Measurements from ENCODE around the gene FAHD2B. TPM values are rescaled to one million over a fixed set of nuclear protein-coding genes. Genes with fewer than 3 reads are reported as not detected.
A peak's percentile ranks its signal among the peaks of the same experiment; 100 is the strongest.
"Not testable (repeated sequence)": the region's sequence is repeated elsewhere in the genome, so short reads cannot be mapped to it uniquely, and the experiment has no call there.

FAHD2B gene
- 19.3 TPM for total RNA-seq
- long read RNA-seq, transcript FAHD2B-201 (8 exons, 1,305 nt): minor isoform, 8 of 30 reads
- long read RNA-seq, transcript FAHD2B-202 (9 exons, 1,388 nt): major isoform, 17 of 30 reads
- long read RNA-seq, partial matches to known transcripts: 1 of 30 reads
- long read RNA-seq, other reads (novel, unspliced or antisense): 4 of 30 reads

DNA sequence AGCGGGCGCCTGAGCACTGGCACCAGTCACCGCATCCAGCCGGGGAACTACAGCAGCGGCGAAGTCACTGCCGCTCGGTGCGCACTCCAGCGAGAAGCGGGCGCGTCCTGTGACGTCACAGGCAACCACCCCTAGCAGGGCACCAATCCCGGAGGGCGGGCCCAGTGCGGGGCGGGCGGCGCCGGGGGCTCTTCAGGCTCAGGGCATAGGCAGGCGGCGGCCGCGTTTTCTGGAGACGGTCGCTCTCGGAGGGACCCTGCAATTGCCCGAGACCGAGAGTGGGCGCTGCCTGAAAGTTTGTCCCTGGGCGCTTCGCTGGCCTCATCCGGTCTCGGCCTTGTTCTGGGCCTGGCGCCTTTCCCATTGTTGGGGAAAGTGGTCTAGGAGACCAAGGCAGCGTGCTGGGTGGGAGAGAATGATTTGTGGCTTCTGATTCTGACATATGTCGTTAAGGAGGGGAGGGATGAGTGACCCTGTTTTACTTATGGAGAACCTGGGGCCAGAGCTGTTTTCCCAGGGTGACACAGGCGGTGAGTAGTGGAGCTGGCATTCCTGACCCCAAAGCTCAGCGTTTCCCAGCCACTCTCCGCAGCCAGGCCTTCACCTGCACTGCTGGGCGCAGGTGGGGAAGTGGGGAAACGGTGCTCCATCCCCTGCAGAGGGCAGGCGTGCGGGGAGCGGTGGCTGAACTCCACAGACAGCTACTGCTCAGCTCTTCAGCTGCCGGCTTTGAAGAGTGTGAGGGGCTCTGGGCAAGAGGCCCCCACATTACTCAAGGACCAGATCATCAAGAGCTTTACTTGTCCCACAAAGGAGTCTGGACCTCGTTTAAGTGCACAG is at the start of gene FAHD2B:
Gene FAHD2B (minus strand): TSS at position 111 of the 840 bp plus-strand sequence. CDS start 3,176 bp downstream, outside the sequence.
- intact Hi-C loops (cut with DNase I): not testable (repeated sequence)
- peak; percentile 89 for DNase-seq (ENCODE audit: low spot score)

DNA sequence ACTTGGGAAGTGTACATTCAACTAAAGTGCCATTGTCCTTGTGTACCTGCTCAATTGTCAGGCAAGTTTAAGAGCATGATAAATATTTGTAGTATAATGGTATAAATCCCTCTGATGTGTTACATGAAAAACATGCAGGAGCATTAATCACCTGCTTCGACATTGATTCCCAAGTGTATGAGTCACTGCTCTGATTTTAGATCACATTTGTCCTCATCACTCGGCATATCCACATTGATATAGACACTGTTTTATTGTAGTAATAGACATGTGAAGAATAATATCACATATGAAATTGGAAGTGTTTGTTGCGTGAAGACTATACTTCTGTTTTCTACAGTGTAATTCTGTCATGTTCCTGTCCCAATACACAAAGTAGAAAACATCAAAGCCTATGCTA is 49.3 kb upstream of the FAHD2B start:
- DNase-seq (ENCODE audit: low spot score); intact Hi-C loops (cut with DNase I): not testable (repeated sequence)

GRCh38 chr2:97129090-97129489 is 34.4 kb upstream of the FAHD2B start:
- intact Hi-C loops (cut with DNase I); DNase-seq (ENCODE audit: low spot score): not testable (repeated sequence)

DNA sequence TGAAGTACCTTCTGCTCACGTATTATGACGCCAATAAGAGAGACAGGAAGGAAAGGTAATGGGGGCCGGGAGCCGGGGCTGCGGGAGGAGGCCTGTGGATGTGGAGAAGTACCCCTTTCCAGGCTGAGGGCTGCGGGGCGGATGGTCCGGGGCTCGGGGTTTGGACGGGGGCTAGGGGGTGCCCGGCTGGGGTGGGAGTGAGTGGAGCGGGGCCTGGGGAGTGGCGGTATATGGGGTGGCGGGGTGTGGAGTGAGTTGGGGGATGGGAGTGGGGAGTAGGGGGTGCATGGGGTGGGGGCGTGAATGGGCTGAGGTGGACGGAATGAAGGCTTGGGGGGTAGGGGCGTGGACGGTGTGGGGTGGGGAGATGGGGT is 19.2 kb upstream of the FAHD2B start:
- intact Hi-C loops (cut with DNase I); DNase-seq (ENCODE audit: low spot score): not testable (repeated sequence)

DNA sequence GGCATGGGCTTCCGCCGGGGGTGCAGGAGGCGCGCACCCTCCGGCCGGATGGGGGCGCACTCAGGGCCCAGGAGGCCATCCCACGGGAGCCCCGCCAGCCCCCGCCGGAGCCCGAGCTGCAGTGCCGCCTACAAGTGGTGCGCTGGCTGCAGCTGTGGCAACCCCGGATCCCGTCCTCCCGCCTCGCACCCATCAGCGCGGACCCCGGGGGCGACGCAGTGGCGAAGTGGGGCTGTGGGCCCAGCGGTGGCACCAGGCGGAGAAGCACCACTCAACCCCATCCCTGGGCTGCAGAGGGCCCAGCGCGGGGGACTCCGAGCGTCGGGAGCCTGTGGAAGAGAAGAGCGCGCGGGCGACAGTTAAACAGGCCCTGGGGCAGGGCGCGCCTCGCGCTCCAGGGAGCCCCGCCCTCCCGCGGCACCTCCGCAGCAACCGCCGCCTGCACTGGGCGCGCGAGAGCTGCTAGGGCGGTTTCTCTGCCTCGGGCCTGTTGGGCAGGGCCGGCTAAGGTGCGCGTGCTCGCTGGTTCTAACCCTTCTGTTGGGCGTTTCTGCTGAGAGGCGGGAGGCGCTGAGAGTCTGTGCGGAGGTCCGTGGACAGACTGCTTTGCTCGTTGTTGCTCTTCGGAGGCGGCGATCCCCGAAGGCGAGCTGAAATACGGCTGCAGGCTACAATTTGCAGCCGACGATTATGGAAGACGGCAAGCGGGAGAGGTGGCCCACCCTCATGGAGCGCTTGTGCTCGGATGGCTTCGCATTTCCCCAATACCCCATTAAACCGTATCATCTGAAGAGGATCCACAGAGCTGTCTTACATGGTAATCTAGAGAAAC is 18.6 kb upstream of the FAHD2B start, which contains the start of gene ANKRD36:
Gene ANKRD36 (plus strand): TSS at position 104 of the 832 bp plus-strand sequence. CDS start 587 bp downstream, at position 691.
- intact Hi-C loops (cut with DNase I): not testable (repeated sequence)

DNA sequence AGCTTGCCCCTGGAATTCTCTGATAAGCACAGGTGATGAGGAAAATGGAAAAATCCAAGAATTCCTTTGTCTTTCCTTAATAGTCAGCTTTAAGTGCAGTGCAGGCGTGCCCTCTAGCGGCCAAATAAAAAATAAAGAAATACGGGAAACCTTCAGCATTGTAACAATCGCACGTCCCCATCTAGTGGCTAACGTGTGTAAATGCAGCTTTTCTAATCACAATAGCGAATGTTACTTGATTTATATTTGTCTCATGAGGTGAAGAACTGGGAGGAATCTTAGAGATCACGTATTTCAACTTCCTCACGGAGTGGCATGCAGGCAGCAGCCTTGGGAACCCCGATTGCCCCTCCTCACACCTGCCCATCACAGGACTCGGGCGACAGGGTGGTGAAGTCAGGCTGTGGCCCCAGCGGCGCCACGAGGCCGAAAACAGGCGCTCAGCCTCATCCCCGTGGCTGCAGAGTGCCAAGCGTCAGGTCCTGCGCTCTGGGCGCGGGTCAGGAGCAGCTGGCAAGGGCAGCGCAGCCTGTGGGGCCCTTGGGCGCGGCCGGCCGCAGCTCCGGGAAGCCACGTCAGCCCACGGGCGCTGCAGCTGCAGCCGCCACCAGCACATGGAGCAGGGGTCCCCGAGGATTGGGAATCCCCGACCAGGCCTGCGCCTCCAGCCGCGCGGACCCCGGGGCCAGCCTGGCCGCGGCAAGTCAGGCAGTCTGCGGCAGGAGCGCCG is 17.8 kb upstream of the FAHD2B start:
- intact Hi-C loops (cut with DNase I); DNase-seq (ENCODE audit: low spot score): not testable (repeated sequence)

More for the DNA sequence above, 18.6 kb upstream of the FAHD2B start, which contains the start of gene ANKRD36:
- peak; percentile 89 for DNase-seq (ENCODE audit: low spot score)

GRCh38 chr2:97111246-97111645 is 16.6 kb upstream of the FAHD2B start:
- DNase-seq (ENCODE audit: low spot score); intact Hi-C loops (cut with DNase I): not testable (repeated sequence)

- intact Hi-C loops (cut with DNase I); DNase-seq (ENCODE audit: low spot score): not testable (repeated sequence)
These were observed 12.2 kb upstream of the FAHD2B start for GRCh38 chr2:97106878-97107277.

GRCh38 chr2:97098786-97099372 is 4.2 kb upstream of the FAHD2B start:
- DNase-seq (ENCODE audit: low spot score); intact Hi-C loops (cut with DNase I): not testable (repeated sequence)

DNA sequence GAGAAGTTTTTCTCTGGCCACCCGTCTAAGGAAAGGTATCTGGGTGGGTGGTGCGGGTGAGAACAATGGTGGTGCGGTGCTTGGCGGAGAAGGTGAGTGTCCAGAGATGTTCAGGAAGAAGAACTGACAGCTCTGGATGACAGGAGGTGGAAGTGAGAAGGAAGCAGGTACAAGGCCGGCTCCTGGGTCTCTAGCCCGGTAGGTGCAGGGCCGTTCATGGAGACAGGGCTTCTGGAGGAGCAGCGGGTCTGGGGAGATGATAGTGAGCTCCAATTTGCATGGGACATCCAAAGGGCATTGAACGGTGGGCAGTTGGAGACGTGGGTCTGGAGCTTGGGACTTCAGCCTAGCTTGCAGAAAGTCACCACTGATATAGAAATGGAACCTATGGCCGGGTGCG is 979 bp upstream of the FAHD2B start:
- intact Hi-C loops (cut with DNase I): no loop called here
- no peak for DNase-seq (ENCODE audit: low spot score)

GRCh38 chr2:97093983-97094771 is 505 bp downstream of the FAHD2B start:
- intact Hi-C loops (cut with DNase I); DNase-seq (ENCODE audit: low spot score): not testable (repeated sequence)

GRCh38 chr2:97092946-97093345 is 1.7 kb downstream of the FAHD2B start:
- intact Hi-C loops (cut with DNase I); DNase-seq (ENCODE audit: low spot score): not testable (repeated sequence)

DNA sequence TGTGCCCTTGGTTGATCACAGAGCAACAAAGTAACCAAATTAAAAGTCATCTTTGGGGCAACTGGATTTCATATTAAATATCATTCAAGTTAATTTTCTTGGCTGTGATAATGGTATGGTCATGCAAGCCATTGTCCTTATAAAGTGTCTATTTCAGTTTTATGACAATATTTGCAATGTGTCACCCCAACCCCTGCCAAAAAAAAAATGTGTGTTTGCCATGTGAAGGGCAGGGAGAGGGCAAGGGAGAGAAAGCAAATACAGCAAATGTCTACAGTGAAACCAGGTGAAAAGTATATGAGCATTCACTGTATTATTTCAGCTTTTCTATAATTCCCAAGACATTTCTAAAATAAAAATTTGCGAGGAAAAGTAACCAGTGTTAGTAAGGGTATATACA is 6.0 kb downstream of the FAHD2B start:
- DNase-seq (ENCODE audit: low spot score); intact Hi-C loops (cut with DNase I): not testable (repeated sequence)

DNA sequence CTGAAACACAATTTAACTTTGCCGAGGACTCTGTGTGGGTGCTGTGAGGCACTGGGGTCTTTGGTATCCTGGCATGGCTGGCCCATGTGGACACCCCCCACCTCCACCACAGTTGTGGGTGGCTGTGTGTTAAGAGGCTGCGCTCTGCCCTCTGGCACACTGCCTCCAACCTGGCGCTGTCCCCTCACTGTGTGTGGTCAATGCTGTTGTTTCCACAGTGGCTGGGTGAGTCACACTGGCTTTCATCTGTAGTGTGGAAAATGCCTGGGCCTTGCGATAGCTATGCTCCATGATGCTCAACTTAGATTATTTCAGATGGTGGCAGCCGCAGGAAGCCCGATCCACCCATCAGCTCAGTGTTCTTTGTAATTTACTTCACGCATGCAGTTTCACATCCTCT is 9.6 kb downstream of the FAHD2B start:
- intact Hi-C loops (cut with DNase I); DNase-seq (ENCODE audit: low spot score): not testable (repeated sequence)

GRCh38 chr2:97083516-97083915 is 11.2 kb downstream of the FAHD2B start:
- intact Hi-C loops (cut with DNase I): not testable (repeated sequence)

DNA sequence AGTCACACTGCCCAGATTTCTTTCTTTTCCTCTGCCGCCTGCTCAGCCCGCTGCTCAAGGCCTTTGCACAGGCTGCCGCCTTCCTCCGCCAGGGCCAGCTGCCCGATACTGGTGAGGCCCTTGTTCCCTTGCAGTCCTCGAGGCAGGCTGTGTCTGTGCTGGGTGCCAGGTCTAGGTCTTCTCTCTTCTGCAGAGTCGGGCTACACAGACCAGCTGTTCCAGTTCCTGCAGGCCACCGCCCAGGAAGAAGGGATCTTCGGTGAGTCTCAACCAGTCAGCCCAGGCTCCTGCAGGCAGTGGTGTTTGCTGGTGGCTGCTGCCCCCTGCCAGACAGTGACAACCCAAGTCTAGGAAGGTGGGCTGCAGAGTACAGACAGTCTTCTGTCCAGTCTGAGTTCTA is 12.5 kb downstream of the FAHD2B start:
- intact Hi-C loops (cut with DNase I); DNase-seq (ENCODE audit: low spot score): not testable (repeated sequence)

More at GRCh38 chr2:97083516-97083915, 11.2 kb downstream of the FAHD2B start:
- not testable (repeated sequence) for DNase-seq (ENCODE audit: low spot score)

DNA sequence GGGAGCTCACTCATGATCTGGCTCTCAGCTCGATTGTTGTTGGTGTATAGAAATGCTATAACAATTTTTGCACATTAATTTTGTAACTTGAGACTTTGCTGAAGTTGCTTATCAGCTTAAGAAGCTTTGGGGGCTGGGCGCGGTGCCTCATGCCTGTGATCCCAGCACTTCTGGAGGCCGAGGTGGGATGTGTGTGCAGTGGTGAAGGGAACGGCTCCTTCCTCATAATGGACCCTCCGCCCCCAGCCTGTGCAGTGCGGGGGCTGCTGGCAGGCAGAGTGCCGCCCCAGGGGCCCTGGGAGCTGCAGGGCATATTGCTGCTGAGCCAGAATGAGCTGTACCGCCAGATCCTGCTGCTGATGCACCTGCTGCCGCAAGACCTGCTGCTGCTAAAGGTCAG is 13.8 kb downstream of the FAHD2B start:
- intact Hi-C loops (cut with DNase I): not testable (repeated sequence)

DNA sequence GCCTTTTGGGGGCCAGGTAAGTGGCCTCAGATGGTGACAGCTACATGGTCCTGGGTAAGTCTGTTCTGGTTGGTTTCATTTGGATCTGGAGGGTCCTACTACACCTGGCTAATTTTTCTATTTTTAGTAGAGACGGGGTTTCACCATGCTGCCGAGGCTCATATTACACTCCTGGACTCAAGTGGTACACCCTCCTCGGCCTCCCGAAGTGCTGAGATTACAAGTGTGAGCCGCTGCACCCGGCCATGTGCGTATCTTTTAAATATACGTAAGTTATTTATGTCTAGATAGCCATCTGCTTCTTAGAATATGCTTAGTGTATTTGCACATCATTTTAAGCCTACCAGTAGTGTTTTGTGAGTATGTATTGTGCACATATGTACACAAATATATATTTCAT is 17.5 kb downstream of the FAHD2B start:
- DNase-seq (ENCODE audit: low spot score); intact Hi-C loops (cut with DNase I): not testable (repeated sequence)

More for the DNA sequence above, 13.8 kb downstream of the FAHD2B start:
- DNase-seq (ENCODE audit: low spot score): not testable (repeated sequence)
